B cell (primary cell): ENCODE results near the gene SLC24A3. TPM values are rescaled to one million over a fixed set of nuclear protein-coding genes. Genes with fewer than 3 reads are reported as not detected.

Experiments used
- ATAC-seq: fragments of 200-7000 bp; cut with Tn5 transposase; one replicate; pipeline ENCODE4 v1.10.0; 2021; ENCODE audit warnings: low read depth, mild to moderate bottlenecking, moderate number of reproducible peaks, moderate library complexity
- CTCF ChIA-PET: fragments of 350-600 bp; sonication (Branson Sonifier 250); formaldehyde crosslinking; loops from one replicate; lab custom pipeline; 2021; ENCODE audit warnings: antibody characterized with exemption, inconsistent platforms; lab: Charles Lee
- POLR2A ChIA-PET: fragments of 350-600 bp; sonication (Branson Sonifier 250); formaldehyde crosslinking; loops from one replicate; lab custom pipeline; 2021; ENCODE audit warnings: antibody characterized with exemption; lab: Charles Lee
- DNase-seq: peaks from one replicate; pipeline ENCODE4 v3.0.0; 2013
- H2AFZ ChIP-seq: 2 replicates; pipeline ENCODE4 v1.6.1; 2012; ENCODE audit warnings: mild to moderate bottlenecking, low read depth, low read length; ENCODE audit not compliant: insufficient read depth, poor library complexity, severe bottlenecking
- H3K27ac ChIP-seq, 2 donors: 1 replicate in 1 of 2; 2 replicates in 1 of 2; pipeline ENCODE4 v1.5.1; 2012 to 2013; ENCODE audit warnings: low read length in 2 of 2, mild to moderate bottlenecking in 2 of 2, moderate library complexity in 1 of 2
- H3K27me3 ChIP-seq, 4 experiments: fragments of 200-600 bp in 1 of 4; sonication (generic) in 1 of 4; replicated peaks in 1 of 4; 1 replicate in 2 of 4; 2 replicates in 2 of 4; pipeline versions ENCODE4 v1.6.1 to v1.7.0; 2013 to 2016; ENCODE audit warnings: low read length in 3 of 4, mild to moderate bottlenecking in 2 of 4, mixed read lengths in 1 of 4, moderate library complexity in 1 of 4; ENCODE audit not compliant: insufficient read depth in 4 of 4, control insufficient read depth in 3 of 4; ENCODE audit errors: control extremely low read depth in 1 of 4
- H3K36me3 ChIP-seq, 2 experiments: replicated peaks in 1 of 2; 1 replicate in 1 of 2; 2 replicates in 1 of 2; pipeline versions ENCODE4 v1.6.1 to v1.7.1; 2013; ENCODE audit warnings: low read length in 1 of 2; ENCODE audit not compliant: insufficient read depth in 2 of 2, control insufficient read depth in 1 of 2; ENCODE audit errors: control extremely low read depth in 1 of 2, extremely low read depth in 1 of 2
- H3K4me1 ChIP-seq, 2 donors: fragments of 200-600 bp in 1 of 2; sonication (generic) in 1 of 2; 1 replicate in 1 of 2; 2 replicates in 1 of 2; pipeline versions ENCODE4 v1.5.1 to v1.6.1; 2013 to 2017; ENCODE audit warnings: low read length in 2 of 2; ENCODE audit not compliant: control insufficient read depth in 2 of 2, insufficient read depth in 2 of 2
- H3K4me2 ChIP-seq: replicated peaks from 2 replicates; pipeline ENCODE3; 2012; ENCODE audit warnings: mild to moderate bottlenecking, low read depth, low read length; ENCODE audit not compliant: poor library complexity, severe bottlenecking
- H3K4me3 ChIP-seq, 5 experiments: fragments of 200-600 bp in 1 of 5; sonication (generic) in 1 of 5; 1 replicate in 3 of 5; 2 replicates in 2 of 5; pipeline versions ENCODE4 v1.5.1 to v1.7.0; 2011 to 2016; ENCODE audit warnings: low read length in 4 of 5, mild to moderate bottlenecking in 4 of 5, low read depth in 2 of 5, control low read depth in 1 of 5, moderate library complexity in 1 of 5; ENCODE audit not compliant: insufficient read depth in 1 of 5; ENCODE audit errors: control extremely low read depth in 1 of 5, extremely low read depth in 1 of 5
- H3K79me2 ChIP-seq: fragments of 200-600 bp; sonication (generic); one replicate; pipeline ENCODE4 v1.6.0; 2016; ENCODE audit warnings: low read length; ENCODE audit not compliant: control insufficient read depth, insufficient read depth
- H3K9ac ChIP-seq: fragments of 200-600 bp; sonication (generic); 2 replicates; pipeline ENCODE4 v1.6.1; 2017; ENCODE audit warnings: mild to moderate bottlenecking, low read length, moderate library complexity
- H3K9me3 ChIP-seq, 3 donors: one replicate each; pipeline versions ENCODE4 v1.6.1 to v1.7.1; 2013; ENCODE audit warnings: low read length in 2 of 3; ENCODE audit not compliant: control insufficient read depth in 2 of 3, insufficient read depth in 1 of 3; ENCODE audit errors: control extremely low read depth in 1 of 3
- H4K20me1 ChIP-seq: 2 replicates; pipeline ENCODE4 v1.6.0; 2012; ENCODE audit warnings: mild to moderate bottlenecking, low read length; ENCODE audit not compliant: insufficient read depth, control insufficient read depth, poor library complexity, severe bottlenecking
- H3K27ac Mint-ChIP-seq: one replicate; pipeline ENCODE4 v1.8.0; 2021; ENCODE audit warnings: mixed read lengths
- H3K27me3 Mint-ChIP-seq: one replicate; pipeline ENCODE4 v1.8.0; 2021; ENCODE audit warnings: mixed read lengths
- H3K4me1 Mint-ChIP-seq: one replicate; pipeline ENCODE4 v1.8.0; 2021; ENCODE audit warnings: mixed read lengths
- H3K4me3 Mint-ChIP-seq: one replicate; pipeline ENCODE4 v1.8.0; 2021; ENCODE audit warnings: mixed read lengths
- H3K9me3 Mint-ChIP-seq: one replicate; pipeline ENCODE4 v1.8.0; 2022; ENCODE audit warnings: mixed read lengths; ENCODE audit not compliant: insufficient read depth
- EZH2 ChIP-seq: IDR thresholded peaks from 2 replicates; pipeline ENCODE4 v1.6.1; 2012; ENCODE audit warnings: borderline replicate concordance, low read depth, mild to moderate bottlenecking, moderate library complexity, low read length; ENCODE audit not compliant: insufficient read depth, poor library complexity, severe bottlenecking
- WGBS: methylation state at CpG from one replicate; pipeline ENCODE4 v1.1.5; 2013; ENCODE audit warnings: missing lambda C conversion rate; ENCODE audit not compliant: insufficient coverage; 5-methylcytosine and 5-hydroxymethylcytosine counted together
- intact Hi-C: fragments of 100-400 bp; cut with micrococcal nuclease; formaldehyde crosslinking; loops from one replicate; pipeline ENCODE4 v1.10.0; 2022
- polyA plus RNA-seq: library from polyadenylated mRNA; depleted of rRNA; stranded (reverse); fragments of >200 nt; gene quantifications from 2 replicates; pipeline ENCODE4 v1.2.3, GENCODE V29; 2012
- total RNA-seq, 2 donors: library from RNA; stranded (reverse); fragments of 120-200 nt in 1 of 2; gene quantifications; 1 replicate in 1 of 2; 2 replicates in 1 of 2; pipeline versions ENCODE4 v1.2.3 to v1.2.4, GENCODE V29; 2013 to 2022
- TF ChIP-seq, protein P1 (sequence below): fragments of 200-600 bp; IDR thresholded peaks from one replicate; pipeline ENCODE4 v1.8.0; 2022; ENCODE audit warnings: antibody characterized with exemption, mild to moderate bottlenecking

The SLC24A3 gene
- total and polyA plus RNA-seq, 2 donors (not counting 1 experiment from before 2014, with no cell fraction given): not detected

DNA sequence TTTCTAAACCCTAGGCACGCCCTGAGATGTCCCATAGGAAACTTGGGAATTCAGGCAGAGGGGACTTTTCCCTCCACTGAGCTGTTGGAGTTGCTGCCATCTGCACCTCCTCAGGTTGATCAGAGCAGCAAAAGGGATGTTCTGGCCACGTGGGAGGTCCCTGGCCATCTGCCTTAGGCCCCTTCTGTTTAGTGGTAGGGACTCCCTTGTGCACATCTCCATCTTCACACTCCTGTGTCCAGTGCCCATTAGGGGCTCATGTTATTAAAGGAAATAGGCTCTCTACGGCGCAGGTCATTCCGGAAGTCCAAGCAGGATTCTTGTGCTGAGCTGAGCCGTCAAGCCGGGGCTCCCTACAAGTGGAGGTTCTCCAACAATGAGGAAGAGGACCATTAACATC lies 307.8 kb downstream of the SLC24A3 start:
- no peak overlapping the region for H3K4me3 ChIP-seq
- H4K20me1 ChIP-seq: no peaks in the 10 kb centered on the region
- no peak for TF ChIP-seq EZH2
- TF ChIP-seq, protein P1, sequence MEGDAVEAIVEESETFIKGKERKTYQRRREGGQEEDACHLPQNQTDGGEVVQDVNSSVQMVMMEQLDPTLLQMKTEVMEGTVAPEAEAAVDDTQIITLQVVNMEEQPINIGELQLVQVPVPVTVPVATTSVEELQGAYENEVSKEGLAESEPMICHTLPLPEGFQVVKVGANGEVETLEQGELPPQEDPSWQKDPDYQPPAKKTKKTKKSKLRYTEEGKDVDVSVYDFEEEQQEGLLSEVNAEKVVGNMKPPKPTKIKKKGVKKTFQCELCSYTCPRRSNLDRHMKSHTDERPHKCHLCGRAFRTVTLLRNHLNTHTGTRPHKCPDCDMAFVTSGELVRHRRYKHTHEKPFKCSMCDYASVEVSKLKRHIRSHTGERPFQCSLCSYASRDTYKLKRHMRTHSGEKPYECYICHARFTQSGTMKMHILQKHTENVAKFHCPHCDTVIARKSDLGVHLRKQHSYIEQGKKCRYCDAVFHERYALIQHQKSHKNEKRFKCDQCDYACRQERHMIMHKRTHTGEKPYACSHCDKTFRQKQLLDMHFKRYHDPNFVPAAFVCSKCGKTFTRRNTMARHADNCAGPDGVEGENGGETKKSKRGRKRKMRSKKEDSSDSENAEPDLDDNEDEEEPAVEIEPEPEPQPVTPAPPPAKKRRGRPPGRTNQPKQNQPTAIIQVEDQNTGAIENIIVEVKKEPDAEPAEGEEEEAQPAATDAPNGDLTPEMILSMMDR: no peak
- no peaks in the 10 kb centered on the region for H3K27me3 ChIP-seq
- no peak overlapping the region for H3K27ac ChIP-seq
- POLR2A ChIA-PET: no interaction called here
- no peaks in the 10 kb centered on the region for H3K36me3 ChIP-seq
- ATAC-seq (no peak), DNase-seq (no peak)
- CTCF ChIA-PET: no interaction called here
- Mint-ChIP-seq H3K27me3 (peaks cover 11% of the 10 kb centered on the region), H3K9me3 (no peaks in the 10 kb centered on the region), H3K4me1 (no peaks in the 10 kb centered on the region), H3K27ac (no peak overlapping the region), H3K4me3 (no peak overlapping the region)
- no peak overlapping the region for H3K4me2 ChIP-seq
- no peak overlapping the region for H2AFZ ChIP-seq
- H3K9ac ChIP-seq: no peak overlapping the region
- H3K9me3 ChIP-seq: no peaks in the 10 kb centered on the region
- 77% methylated on average over 3 of the region's 7 CpGs for WGBS
- no peaks in the 10 kb centered on the region for H3K79me2 ChIP-seq
- intact Hi-C loops: no loop called here
- no peaks in the 10 kb centered on the region for H3K4me1 ChIP-seq

GRCh38 chr20:19522071-19522801 lies 309.8 kb downstream of the SLC24A3 start:
- intact Hi-C loops: no loop called here
- no peak for TF ChIP-seq EZH2
- TF ChIP-seq, protein P1: no peak
- no peak overlapping the region for H3K4me3 ChIP-seq
- Mint-ChIP-seq H3K27ac (no peak overlapping the region), H3K9me3 (no peaks in the 10 kb centered on the region), H3K4me1 (no peaks in the 10 kb centered on the region), H3K4me3 (no peak overlapping the region), H3K27me3 (peaks cover 12% of the 10 kb centered on the region)
- H3K27ac ChIP-seq: no peak overlapping the region
- ATAC-seq (no peak), DNase-seq (no peak)
- no peaks in the 10 kb centered on the region for H3K9me3 ChIP-seq
- no peaks in the 10 kb centered on the region for H3K4me1 ChIP-seq
- 13% methylated on average over 5 of the region's 9 CpGs for WGBS
- H3K79me2 ChIP-seq: no peaks in the 10 kb centered on the region
- POLR2A ChIA-PET: interaction anchor here (0.6 kb wide), 1 partner anchor 1894 kb away, joined by 6 read pairs; no protein-coding TSS in a partner anchor
- no peaks in the 10 kb centered on the region for H3K36me3 ChIP-seq
- no peak overlapping the region for H2AFZ ChIP-seq
- H3K4me2 ChIP-seq: no peak overlapping the region
- no peaks in the 10 kb centered on the region for H4K20me1 ChIP-seq
- CTCF ChIA-PET: interaction anchor here (0.6 kb wide), 2 partner anchors 1334 to 1810 kb away, joined by 3 read pairs; no protein-coding TSS in a partner anchor
- no peak overlapping the region for H3K9ac ChIP-seq
- no peaks in the 10 kb centered on the region for H3K27me3 ChIP-seq
